Right lobe of liver (tissue), 4 donors: ENCODE data around the gene AARS2.

Experiments used
- CTCF ChIP-seq, 4 donors: fragments of 200-600 bp in 3 of 4; fragments of 450-650 bp in 1 of 4; IDR thresholded peaks; one replicate each; pipeline versions ENCODE4 v1.5.1 to v1.8.0; 2016 to 2022; ENCODE audit warnings: antibody characterized with exemption in 4 of 4, mild to moderate bottlenecking in 2 of 4
- POLR2A ChIP-seq: fragments of 450-650 bp; IDR thresholded peaks from one replicate; pipeline ENCODE4 v1.6.1; 2017; ENCODE audit warnings: antibody characterized with exemption, mild to moderate bottlenecking
- donor health status: DM: no; HTN: no; CAD: no.
- donor health status: DM: no; HTN: no; CAD: no.
- donor health status: DM: no; HTN: yes; CAD: no.

- TF ChIP-seq CTCF (IDR thresholded peaks at IDR 0.05) (no peak), POLR2A (no peak)
These were observed 18.0 kb downstream of the AARS2 start for GRCh38 chr6:44294832-44295791.
